HAP-1 (cell line): ENCODE results near the gene C10orf71.

ENCODE experiments used
- DNase-seq, 2 experiments: peaks; one replicate each; pipeline ENCODE4 v3.0.0-alpha.2; 2016 to 2020; ENCODE audit warnings: low spot score in 2 of 2
- H3K27me3 ChIP-seq: fragments of 250-450 bp; sonication (Bioruptor Pico); 2 replicates; pipeline ENCODE4 v1.5.1; 2020; ENCODE audit warnings: low read depth, mild to moderate bottlenecking, moderate library complexity
- H3K36me3 ChIP-seq: fragments of 250-450 bp; sonication (Bioruptor Pico); replicated peaks from 2 replicates; pipeline ENCODE4 v1.5.1; 2020; ENCODE audit warnings: mild to moderate bottlenecking
- H3K4me1 ChIP-seq: fragments of 250-450 bp; sonication (Bioruptor Pico); 2 replicates; pipeline ENCODE4 v1.5.1; 2020; ENCODE audit warnings: mild to moderate bottlenecking
- H3K4me3 ChIP-seq: fragments of 250-450 bp; sonication (Bioruptor Pico); 2 replicates; pipeline ENCODE4 v1.5.1; 2020; ENCODE audit warnings: mild to moderate bottlenecking, moderate library complexity
- H3K9me3 ChIP-seq: fragments of 250-450 bp; sonication (Bioruptor Pico); 2 replicates; pipeline ENCODE4 v1.5.1; 2020; ENCODE audit warnings: mild to moderate bottlenecking, moderate library complexity
- in situ Hi-C: fragments of 300-500 bp; cut with MboI; formaldehyde crosslinking; loops from 3 replicates; pipeline ENCODE4 v1.14.3; 2020; ENCODE audit warnings: low sequenced_read_pairs, inconsistent platforms, mixed read lengths

The C10orf71 gene

DNA sequence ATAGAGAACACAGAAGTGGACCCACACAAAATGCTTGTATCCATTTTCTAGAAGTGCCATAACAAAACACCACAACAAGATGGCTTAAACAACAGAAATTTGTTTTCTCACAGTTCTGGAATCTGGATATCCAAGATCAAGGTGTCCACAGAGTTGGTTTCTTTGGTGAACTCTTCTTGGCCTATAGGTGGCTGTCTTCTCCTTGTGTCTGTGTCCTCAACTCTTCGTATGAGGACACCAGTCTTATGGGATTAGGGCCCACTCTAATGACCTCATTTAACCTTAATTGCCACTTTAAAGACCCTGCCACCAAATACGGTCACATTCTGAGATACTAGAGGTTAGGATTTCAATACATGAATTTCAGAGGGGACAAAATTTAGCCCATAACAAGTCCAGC is 30.8 kb upstream of the C10orf71 start:
- Histone ChIP-seq H3K9me3 (no peaks in the 10 kb centered on the region), H3K36me3 (no peaks in the 10 kb centered on the region), H3K4me3 (no peak overlapping the region), H3K27me3 (no peaks in the 10 kb centered on the region), H3K4me1 (no peaks in the 10 kb centered on the region)
- in situ Hi-C loops = no loop called here
- DNase-seq = no peak

DNA sequence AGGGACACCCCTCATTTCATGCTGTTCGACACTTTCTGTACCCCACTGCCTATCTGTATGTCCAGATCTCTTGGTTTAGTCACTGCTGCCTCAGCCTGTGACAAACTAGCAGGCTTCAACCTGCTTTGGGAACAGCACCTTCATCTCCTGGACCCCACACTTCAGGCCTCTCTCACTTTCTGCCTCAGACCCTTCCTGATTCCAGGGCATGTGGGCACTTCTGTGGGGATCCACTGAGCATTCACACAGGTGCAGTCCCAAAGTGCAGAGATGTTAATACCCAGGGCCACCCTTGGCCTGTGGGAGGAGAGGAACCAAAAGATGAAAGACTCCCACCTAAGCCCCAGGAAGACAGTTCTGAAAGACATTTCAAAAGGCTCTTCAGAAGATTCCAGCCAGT is 29.4 kb upstream of the C10orf71 start:
- no peak for DNase-seq
- no peaks in the 10 kb centered on the region for H3K27me3 ChIP-seq

DNA sequence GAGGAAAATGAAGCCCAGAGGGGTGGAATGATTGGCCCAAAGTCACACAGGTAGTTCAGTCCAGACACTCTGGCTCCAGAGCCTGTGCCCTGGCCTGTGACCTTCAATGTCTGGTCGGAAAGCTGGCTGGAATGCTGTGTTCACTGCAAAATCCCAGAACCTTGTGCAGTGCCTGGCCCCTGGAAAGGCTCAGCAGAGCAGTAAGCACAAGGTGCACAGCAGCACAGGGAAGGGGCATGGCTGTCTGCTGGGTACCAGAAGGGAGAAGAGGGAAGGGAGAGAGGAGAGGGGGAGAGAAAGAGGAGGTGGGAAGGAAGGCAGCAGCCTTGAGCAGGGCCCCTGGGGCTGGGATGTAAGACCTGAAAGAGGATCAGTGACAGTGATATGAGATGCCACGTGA is 28.4 kb upstream of the C10orf71 start:
- H3K27me3 ChIP-seq = no peaks in the 10 kb centered on the region
- in situ Hi-C loops = no loop called here
- H3K36me3 ChIP-seq = no peaks in the 10 kb centered on the region
- no peak for DNase-seq
- no peaks in the 10 kb centered on the region for H3K4me1 ChIP-seq
- no peak overlapping the region for H3K4me3 ChIP-seq
- no peaks in the 10 kb centered on the region for H3K9me3 ChIP-seq

More for the DNA sequence above, 29.4 kb upstream of the C10orf71 start:
- H3K4me1 ChIP-seq = no peaks in the 10 kb centered on the region
- in situ Hi-C loops = no loop called here
- no peaks in the 10 kb centered on the region for H3K36me3 ChIP-seq
- no peaks in the 10 kb centered on the region for H3K9me3 ChIP-seq
- no peak overlapping the region for H3K4me3 ChIP-seq

DNA sequence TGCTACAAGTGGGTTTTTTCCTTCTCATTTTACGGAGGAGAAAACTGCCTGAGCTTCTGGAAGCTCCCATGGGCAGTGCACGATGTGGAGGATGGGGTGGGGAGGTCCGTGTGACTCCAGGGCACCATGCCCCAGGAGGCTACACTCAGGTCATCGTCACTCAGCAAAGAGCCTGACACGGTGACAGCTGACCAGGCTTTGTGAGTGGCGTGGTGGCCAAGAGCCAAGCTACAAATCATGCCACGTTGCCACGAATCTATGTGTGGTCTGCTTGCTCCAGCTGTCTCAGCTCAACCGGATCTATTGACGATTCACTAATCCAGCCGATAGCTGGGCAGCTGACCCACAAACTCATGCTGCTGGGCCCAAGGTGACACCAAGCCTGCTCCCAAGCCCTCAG is 27.6 kb upstream of the C10orf71 start:
- H3K4me1 ChIP-seq = no peaks in the 10 kb centered on the region
- H3K4me3 ChIP-seq = no peak overlapping the region
- no peaks in the 10 kb centered on the region for H3K27me3 ChIP-seq
- no peak for DNase-seq
- no peaks in the 10 kb centered on the region for H3K36me3 ChIP-seq
- no peaks in the 10 kb centered on the region for H3K9me3 ChIP-seq
- in situ Hi-C loops = no loop called here

DNA sequence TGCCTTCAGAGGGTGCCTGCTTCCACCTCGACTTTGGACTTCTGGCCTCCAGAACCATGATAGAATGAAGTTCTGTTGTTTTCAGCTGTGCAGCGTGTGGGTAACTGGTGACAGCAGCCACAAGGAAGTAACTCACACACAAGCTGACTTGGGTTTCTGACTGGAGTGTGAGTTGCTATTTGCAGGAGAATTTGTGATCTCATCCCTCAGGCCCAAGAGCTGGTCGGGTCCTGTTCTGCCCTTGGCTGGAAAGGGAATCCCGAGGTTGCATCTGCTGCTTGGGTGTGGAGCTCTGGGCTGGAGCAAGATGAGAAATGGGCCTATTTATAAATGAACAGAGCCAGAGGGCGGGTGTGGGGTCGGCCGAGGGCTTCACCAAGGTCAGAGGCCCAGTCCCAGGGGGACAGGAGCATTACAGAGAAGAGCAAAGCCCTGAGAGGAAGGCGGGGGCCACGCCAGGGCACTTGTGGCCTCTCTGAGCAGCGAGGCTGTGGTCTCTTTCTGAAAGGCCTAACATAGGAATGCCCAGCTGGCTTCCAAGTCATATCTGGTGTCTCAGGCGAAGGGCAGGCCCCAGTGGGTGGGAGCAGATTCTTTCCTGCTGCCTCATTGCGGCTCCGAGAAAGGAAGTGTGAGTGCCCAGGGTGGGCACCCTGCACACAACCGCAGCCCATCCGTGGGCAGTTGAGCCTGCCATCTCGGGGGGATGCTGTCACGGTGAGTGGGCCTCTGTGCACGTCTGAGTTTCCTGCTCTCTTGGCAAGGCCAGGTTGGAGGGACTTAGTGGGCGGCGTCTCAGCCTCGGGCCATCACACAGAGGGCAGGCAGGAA is 26.5 kb upstream of the C10orf71 start:
- DNase-seq = no peak
- no peaks in the 10 kb centered on the region for H3K27me3 ChIP-seq
- H3K36me3 ChIP-seq = no peaks in the 10 kb centered on the region
- H3K4me1 ChIP-seq = no peaks in the 10 kb centered on the region
- in situ Hi-C loops = no loop called here
- H3K4me3 ChIP-seq = no peak overlapping the region
- H3K9me3 ChIP-seq = no peaks in the 10 kb centered on the region

DNA sequence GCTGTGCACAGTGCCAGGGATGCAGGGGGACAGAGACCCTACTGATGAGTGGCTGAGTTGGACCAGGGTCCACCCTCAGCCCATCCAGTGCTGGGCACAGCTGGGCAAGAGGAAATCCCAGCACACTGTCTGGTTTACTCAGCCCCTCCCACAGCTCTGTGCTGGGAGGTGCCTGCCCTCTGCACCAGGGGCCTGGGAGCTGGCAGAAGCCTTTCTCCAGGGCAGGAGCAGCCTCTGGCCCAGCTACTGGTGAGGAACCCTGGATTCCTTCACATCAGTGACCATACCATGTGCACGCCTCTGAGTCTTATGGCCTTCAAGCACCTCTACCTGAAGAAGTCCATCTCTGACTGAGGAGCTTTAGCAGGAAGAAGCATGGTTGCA is 25.9 kb upstream of the C10orf71 start:
- Histone ChIP-seq H3K4me1 (no peaks in the 10 kb centered on the region), H3K36me3 (no peaks in the 10 kb centered on the region), H3K4me3 (no peak overlapping the region), H3K27me3 (no peaks in the 10 kb centered on the region), H3K9me3 (no peaks in the 10 kb centered on the region)
- in situ Hi-C loops = no loop called here
- DNase-seq = no peak

DNA sequence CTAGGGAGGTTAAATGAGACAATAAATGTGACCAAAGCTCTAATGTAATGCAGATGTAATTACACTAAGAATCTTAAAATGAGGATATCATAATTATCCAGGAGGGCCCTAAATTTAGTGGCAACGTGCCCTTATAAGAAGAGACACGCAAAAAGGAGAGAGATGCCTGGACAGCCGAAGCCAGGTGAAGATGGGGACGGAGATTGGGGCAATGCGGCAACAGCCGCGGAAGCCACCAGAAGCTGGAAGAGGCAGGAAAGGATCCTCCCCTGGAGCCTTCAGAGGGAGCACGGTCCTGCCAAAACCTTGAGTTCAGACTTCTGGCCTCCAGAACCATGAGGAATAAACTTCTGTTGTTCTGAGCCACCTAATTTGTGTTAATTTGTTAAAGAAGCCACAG is 25.3 kb upstream of the C10orf71 start:
- H3K4me3 ChIP-seq = no peak overlapping the region
- H3K36me3 ChIP-seq = no peaks in the 10 kb centered on the region
- in situ Hi-C loops = no loop called here
- no peaks in the 10 kb centered on the region for H3K4me1 ChIP-seq
- H3K27me3 ChIP-seq = no peaks in the 10 kb centered on the region
- no peak for DNase-seq
- H3K9me3 ChIP-seq = no peaks in the 10 kb centered on the region

DNA sequence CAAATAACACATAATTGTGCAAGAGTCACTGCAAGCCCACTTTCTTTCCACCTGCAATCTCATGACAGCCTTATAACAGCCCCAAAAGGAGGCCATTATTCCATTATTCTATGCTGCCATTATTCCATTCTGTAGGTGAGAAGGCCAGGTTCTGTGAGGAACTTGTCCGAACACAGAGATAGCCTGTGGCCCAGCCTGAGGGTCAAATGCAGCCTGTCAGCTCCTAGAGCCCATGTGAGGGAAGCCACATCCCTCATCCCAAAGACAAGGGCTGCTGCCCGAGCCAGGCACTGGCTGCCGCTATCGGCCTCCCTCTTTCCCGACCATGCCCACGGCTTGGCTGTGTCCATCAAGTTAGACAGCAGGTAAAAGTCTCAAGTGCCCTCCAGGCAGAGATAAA is 24.1 kb upstream of the C10orf71 start:
- in situ Hi-C loops = no loop called here
- H3K36me3 ChIP-seq = no peaks in the 10 kb centered on the region
- no peak overlapping the region for H3K4me3 ChIP-seq
- no peaks in the 10 kb centered on the region for H3K4me1 ChIP-seq
- DNase-seq = no peak
- H3K27me3 ChIP-seq = no peaks in the 10 kb centered on the region
- no peaks in the 10 kb centered on the region for H3K9me3 ChIP-seq

DNA sequence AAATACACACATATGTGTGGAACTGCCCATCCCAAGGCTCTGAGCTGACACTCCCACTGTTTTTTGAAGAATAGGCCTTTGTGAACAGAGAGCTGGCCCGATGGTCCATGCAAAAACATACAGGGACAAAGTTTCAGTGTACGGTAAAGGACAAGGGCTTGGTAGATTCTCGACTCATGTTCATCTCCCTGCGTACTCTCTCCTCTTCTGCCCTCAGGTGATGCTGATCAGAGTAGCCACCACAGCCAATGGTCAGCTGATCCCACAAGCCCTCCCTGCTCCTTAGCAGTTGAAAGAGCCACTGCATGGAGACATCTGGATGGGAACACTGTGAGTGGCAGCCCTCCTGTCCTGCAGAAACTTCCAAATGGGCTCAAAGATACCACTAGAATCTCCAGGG is 23.1 kb upstream of the C10orf71 start:
- Histone ChIP-seq H3K4me3 (no peak overlapping the region), H3K27me3 (no peaks in the 10 kb centered on the region), H3K9me3 (no peaks in the 10 kb centered on the region), H3K36me3 (no peaks in the 10 kb centered on the region), H3K4me1 (no peaks in the 10 kb centered on the region)
- in situ Hi-C loops = no loop called here
- DNase-seq = no peak

DNA sequence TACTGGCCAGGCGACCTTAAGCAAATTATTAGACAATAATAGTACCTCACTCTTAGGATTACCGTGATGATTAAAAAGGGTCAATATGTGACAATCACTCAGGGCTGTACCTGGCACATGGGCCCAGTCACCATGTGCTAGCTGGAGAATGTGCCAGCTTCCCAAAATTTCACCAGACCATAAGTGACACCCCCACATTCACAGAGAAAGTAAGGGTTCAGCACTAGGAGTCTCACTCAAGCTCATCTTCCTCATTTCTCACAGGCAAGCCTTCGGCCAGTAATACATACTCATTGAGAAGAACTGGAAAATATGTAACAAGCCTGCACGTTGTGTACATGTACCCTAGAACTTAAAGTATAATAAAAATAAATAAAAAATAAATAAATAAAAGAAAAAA is 22.4 kb upstream of the C10orf71 start:
- no peaks in the 10 kb centered on the region for H3K9me3 ChIP-seq
- no peaks in the 10 kb centered on the region for H3K36me3 ChIP-seq
- no peak for DNase-seq
- no peaks in the 10 kb centered on the region for H3K4me1 ChIP-seq
- no peak overlapping the region for H3K4me3 ChIP-seq
- in situ Hi-C loops = no loop called here
- H3K27me3 ChIP-seq = no peaks in the 10 kb centered on the region

DNA sequence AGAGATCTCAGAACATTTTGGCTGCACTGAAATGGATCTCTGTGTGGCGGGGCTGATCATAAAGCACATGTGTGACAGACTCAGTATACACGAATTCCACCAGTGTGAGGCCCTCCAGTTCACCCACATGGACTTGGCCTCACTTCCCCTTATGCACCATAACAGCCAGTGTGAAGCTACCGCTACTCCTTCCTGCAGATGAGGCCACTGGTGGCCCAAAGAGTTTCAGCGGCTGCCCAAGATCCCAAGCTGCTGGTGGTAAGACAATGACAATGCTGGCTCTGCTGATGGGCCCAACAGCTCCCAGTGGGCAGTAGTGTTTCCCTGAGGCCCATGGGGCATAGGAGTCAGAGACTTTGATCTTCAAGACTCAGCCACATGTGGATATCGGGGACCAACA is 21.0 kb upstream of the C10orf71 start:
- Histone ChIP-seq H3K36me3 (no peaks in the 10 kb centered on the region), H3K4me3 (no peak overlapping the region), H3K27me3 (no peaks in the 10 kb centered on the region), H3K4me1 (no peaks in the 10 kb centered on the region), H3K9me3 (no peaks in the 10 kb centered on the region)
- in situ Hi-C loops = no loop called here
- DNase-seq = no peak

DNA sequence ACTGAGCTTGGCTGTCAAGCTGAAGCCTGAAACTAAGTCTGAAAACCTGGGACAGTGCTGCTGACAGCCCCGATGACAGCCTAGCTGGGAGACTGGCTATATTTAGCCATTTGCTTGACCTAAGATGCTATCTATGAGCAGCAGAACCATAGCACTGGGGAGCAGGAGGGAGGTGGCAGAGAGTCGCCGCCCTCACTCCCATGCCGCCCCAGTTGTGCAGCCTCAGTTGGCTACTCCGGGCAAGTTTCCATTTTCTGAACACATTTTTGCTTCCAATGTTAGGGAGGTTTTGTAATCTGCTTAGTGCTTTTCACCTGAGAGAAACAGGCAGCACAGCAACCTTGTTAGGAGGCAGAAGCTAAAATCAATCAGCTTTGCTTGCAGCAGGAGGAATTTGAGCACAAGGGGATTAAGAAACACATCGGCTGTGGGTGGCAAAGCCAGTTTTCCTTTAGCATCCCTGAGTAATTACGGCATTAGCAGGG is 20.4 kb upstream of the C10orf71 start:
- H3K36me3 ChIP-seq = no peaks in the 10 kb centered on the region
- no peaks in the 10 kb centered on the region for H3K4me1 ChIP-seq
- no peaks in the 10 kb centered on the region for H3K27me3 ChIP-seq
- H3K4me3 ChIP-seq = no peak overlapping the region
- H3K9me3 ChIP-seq = no peaks in the 10 kb centered on the region
- in situ Hi-C loops = no loop called here
- DNase-seq = no peak

DNA sequence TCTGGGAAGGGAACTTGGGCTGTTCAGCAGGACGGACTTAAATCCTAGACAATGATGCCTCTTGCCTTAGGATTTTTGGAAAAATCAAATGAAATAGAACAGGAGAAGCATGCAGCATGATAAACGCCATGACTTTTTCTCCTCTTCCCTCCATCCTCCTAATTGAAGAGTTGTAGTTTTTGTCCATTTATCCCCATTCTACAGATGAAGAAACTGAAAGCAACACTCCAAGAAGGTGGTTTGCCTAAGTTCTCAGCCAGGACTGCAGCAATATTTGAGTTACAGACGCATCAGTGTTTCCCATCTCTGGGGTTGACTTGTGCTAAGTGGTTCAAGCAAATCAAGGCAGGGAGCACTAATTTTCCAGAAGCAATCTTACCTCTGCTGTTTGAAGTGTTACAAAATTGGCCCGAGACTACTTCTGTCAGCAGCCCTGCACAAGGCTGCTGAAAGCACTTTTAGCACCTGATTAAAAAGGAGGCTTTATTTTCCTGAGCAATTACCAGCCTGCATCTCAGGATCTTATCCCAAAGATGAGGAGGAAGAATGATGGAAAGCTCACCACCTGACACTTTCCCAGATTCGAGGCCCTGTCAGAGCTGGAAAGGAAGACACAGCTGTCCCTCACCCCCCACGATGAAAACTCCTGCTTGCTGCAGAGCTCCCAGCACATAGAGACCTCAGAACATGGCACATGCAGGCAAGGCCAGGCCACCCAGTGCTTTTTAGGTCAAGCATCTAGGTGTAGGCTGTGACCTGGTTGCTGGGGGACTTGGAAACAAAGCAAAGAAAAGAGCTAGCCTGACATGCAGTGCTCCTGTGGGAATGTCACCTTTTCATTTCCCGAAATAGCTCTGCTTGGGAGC is 19.7 kb upstream of the C10orf71 start:
- H3K36me3 ChIP-seq = no peaks in the 10 kb centered on the region
- no peak overlapping the region for H3K4me3 ChIP-seq
- no peaks in the 10 kb centered on the region for H3K27me3 ChIP-seq
- no peaks in the 10 kb centered on the region for H3K4me1 ChIP-seq
- in situ Hi-C loops = no loop called here
- no peaks in the 10 kb centered on the region for H3K9me3 ChIP-seq
- no peak for DNase-seq

DNA sequence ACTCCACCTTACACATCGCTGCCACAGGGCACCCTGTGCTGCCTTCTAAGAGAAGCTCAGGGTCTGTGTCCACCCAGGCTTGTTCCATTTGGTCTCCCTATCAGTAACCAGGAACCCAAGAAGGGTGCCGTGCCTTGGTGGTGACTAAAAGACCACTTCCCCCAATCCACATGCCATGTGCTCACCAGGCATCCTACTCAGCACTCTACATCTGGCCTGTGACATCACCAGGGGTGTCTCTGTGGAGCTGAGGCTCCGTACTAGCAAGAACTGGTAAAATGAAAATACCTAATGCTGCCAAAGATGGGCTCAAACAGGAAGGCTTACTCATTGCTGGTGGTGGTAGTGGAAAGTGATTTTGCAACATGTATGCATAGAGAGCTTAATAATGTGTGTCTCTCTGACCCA is 19.0 kb upstream of the C10orf71 start:
- Histone ChIP-seq H3K4me1 (no peaks in the 10 kb centered on the region), H3K9me3 (no peaks in the 10 kb centered on the region), H3K27me3 (no peaks in the 10 kb centered on the region), H3K4me3 (no peak overlapping the region), H3K36me3 (no peaks in the 10 kb centered on the region)
- no peak for DNase-seq
- in situ Hi-C loops = no loop called here
